Peyer's patch (tissue), 4 donors: ENCODE measurements around the gene MED13. TPM values are rescaled to one million over a fixed set of nuclear protein-coding genes. Genes with fewer than 3 reads are reported as not detected.

Experiments
- DNase-seq, 3 donors: peaks; one replicate each; pipeline ENCODE4 v3.0.0-alpha.2; 2017 to 2019
- H3K27ac ChIP-seq, 4 donors: fragments of 200-600 bp; sonication (generic); one replicate each; pipeline ENCODE4 v1.5.1; 2016 to 2019
- H3K27me3 ChIP-seq, 2 donors: fragments of 200-600 bp; sonication (generic); one replicate each; pipeline ENCODE4 v1.5.1; 2019
- H3K36me3 ChIP-seq, 3 donors: fragments of 200-600 bp; sonication (generic); one replicate each; pipeline ENCODE4 v1.5.1; 2016 to 2019
- H3K4me1 ChIP-seq, 4 donors: fragments of 200-600 bp; sonication (generic); one replicate each; pipeline ENCODE4 v1.5.1; 2016 to 2019
- H3K4me3 ChIP-seq, 4 donors: fragments of 200-600 bp; sonication (generic); 1 replicate in 3 of 4; 2 replicates in 1 of 4; pipeline ENCODE4 v1.5.1; 2016 to 2019; ENCODE audit warnings: mild to moderate bottlenecking in 1 of 4
- H3K9me3 ChIP-seq, 4 donors: fragments of 200-600 bp; sonication (generic); one replicate each; pipeline ENCODE4 v1.5.1; 2016 to 2019; ENCODE audit warnings: mild to moderate bottlenecking in 1 of 4
- POLR2A ChIP-seq, 2 donors: fragments of 450-650 bp; IDR thresholded peaks; one replicate each; pipeline ENCODE4 v1.5.1; 2017; ENCODE audit warnings: antibody characterized with exemption in 2 of 2, mild to moderate bottlenecking in 2 of 2, moderate library complexity in 2 of 2
- total RNA-seq, 4 donors: library from RNA; depleted of rRNA; stranded (reverse); fragments of >200 nt; gene quantifications; one replicate each; pipeline ENCODE4 v1.1.0, GENCODE V29; 2016
- TF ChIP-seq, protein P1 (sequence below), 6 experiments: fragments of 450-650 bp in 4 of 6; fragments of 200-600 bp in 2 of 6; sonication (generic) in 1 of 6; IDR thresholded peaks; one replicate each; pipeline ENCODE4 v1.5.1; 2017 to 2019; ENCODE audit warnings: antibody characterized with exemption in 6 of 6, mild to moderate bottlenecking in 3 of 6, moderate library complexity in 1 of 6

Gene MED13
- total RNA-seq, 4 donors from 2014 or later: 84.4 to 452 (median 131) TPM

DNA sequence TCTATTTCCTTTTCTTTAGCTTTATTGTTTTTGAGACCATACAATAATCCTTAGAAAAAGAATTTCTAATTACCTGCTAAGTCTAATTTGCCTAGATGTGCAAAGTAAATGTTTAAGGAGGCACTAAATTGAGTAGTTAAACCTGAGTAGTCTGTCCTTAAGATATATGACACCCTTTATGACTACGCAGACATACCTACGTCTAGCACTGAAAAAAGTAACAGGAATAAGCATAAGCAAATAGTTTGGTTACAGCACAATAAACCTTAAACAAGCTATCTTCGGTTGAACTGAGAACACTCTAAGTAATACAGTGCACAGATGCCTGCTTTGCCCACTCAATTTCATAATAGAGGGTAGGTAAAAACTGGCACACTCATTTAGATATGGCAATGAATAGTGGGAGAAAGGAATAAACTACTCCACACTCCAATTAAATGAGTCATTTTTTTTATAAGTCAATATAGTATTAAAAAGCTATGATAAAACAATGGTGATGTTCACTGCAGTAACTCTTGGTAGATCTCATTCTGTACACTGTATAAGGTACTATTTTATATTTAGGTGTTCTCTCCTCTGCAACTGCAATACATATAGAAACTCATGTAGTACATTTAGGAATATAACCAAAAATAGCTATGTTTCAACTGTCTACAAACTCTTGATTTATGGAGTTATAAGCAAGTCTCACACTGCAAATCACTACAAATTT is 117.6 kb downstream of the MED13 start:
- no peaks in the 10 kb centered on the region for H3K9me3 ChIP-seq
- TF ChIP-seq, protein P1, sequence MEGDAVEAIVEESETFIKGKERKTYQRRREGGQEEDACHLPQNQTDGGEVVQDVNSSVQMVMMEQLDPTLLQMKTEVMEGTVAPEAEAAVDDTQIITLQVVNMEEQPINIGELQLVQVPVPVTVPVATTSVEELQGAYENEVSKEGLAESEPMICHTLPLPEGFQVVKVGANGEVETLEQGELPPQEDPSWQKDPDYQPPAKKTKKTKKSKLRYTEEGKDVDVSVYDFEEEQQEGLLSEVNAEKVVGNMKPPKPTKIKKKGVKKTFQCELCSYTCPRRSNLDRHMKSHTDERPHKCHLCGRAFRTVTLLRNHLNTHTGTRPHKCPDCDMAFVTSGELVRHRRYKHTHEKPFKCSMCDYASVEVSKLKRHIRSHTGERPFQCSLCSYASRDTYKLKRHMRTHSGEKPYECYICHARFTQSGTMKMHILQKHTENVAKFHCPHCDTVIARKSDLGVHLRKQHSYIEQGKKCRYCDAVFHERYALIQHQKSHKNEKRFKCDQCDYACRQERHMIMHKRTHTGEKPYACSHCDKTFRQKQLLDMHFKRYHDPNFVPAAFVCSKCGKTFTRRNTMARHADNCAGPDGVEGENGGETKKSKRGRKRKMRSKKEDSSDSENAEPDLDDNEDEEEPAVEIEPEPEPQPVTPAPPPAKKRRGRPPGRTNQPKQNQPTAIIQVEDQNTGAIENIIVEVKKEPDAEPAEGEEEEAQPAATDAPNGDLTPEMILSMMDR (IDR thresholded peaks at IDR 0.05): no peak
- TF ChIP-seq POLR2A (IDR thresholded peaks at IDR 0.05): no peak
- H3K4me3 ChIP-seq: no peak overlapping the region
- H3K27me3 ChIP-seq: no peaks in the 10 kb centered on the region
- DNase-seq: no peak
- H3K27ac ChIP-seq: no peak overlapping the region
- no peaks in the 10 kb centered on the region for H3K4me1 ChIP-seq
- peaks cover 0 to 87% (median 0%) of the 10 kb centered on the region in 3 donors for H3K36me3 ChIP-seq

DNA sequence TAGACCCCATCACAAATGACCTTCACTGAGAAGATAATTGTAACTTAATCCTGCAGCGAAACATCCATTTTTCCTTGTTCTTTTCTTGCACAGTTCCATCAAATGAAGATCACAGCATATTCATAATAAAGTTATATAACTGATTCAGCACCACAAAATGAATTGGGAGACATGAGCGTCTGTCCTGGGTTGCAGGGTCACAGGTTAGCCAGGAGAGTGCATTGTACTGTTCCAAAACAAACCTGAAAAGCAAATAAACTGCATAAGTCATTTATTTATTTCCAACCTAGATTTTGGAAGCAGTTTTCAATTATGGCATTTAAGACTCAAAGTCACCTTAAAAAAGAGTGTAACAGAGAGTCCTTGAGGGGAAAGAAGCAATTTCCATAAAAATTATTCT is 118.7 kb downstream of the MED13 start:
- DNase-seq: no peak
- H3K9me3 ChIP-seq: no peaks in the 10 kb centered on the region

DNA sequence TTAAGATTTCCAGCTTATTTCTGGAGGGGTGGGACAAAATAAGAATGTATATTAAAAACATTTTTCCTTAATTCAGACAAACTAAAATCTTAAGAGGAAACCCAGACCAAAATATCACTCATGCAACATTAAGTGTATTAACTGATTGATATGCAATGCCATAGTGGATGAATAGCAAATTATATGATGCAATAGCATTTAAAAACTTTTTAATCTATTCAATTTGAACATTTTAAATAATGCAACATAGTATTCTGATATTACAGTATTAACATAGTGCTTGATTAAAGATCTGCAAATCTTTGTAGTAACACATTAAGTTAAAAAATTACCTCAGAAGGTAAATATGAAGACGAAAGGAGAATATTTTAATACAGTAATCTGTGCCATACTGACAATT is 122.0 kb downstream of the MED13 start:
- no peaks in the 10 kb centered on the region for H3K9me3 ChIP-seq
- H3K4me3 ChIP-seq: no peak overlapping the region
- no peak for DNase-seq
- no peaks in the 10 kb centered on the region for H3K27me3 ChIP-seq
- H3K27ac ChIP-seq: no peak overlapping the region
- no peak for TF ChIP-seq POLR2A (IDR thresholded peaks at IDR 0.05)
- TF ChIP-seq, protein P1 (IDR thresholded peaks at IDR 0.05): no peak
- H3K36me3 ChIP-seq: peaks cover 0 to 54% (median 0%) of the 10 kb centered on the region in 3 donors
- no peaks in the 10 kb centered on the region for H3K4me1 ChIP-seq

More for the DNA sequence above, 118.7 kb downstream of the MED13 start:
- Histone ChIP-seq H3K27ac (no peak overlapping the region), H3K36me3 (peaks cover 0 to 79% (median 0%) of the 10 kb centered on the region in 3 donors), H3K27me3 (no peaks in the 10 kb centered on the region), H3K4me1 (no peaks in the 10 kb centered on the region), H3K4me3 (no peak overlapping the region)
- TF ChIP-seq POLR2A (IDR thresholded peaks at IDR 0.05): no peak
- TF ChIP-seq, protein P1 (IDR thresholded peaks at IDR 0.05): no peak

DNA sequence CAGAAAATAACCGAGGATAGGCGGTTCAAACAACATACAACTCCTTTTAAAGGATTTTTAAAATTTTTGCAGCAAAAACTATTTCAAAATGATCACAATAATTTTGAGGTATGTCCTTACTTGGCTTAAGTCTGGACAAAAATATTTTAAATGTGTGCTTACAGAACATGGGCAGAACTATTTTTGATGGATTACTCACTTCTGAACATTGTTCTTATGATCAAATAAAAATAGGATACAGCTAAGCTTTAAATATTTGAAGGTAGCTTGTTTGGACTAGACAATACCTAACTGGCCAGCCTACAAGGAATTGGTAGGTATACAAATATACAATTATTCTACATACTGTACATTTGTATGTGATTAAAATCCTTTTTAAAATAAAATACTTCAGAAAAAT is 123.0 kb downstream of the MED13 start:
- no peak for DNase-seq
- H3K27ac ChIP-seq: no peak overlapping the region
- no peaks in the 10 kb centered on the region for H3K27me3 ChIP-seq
- no peak overlapping the region for H3K4me3 ChIP-seq
- no peak for TF ChIP-seq POLR2A (IDR thresholded peaks at IDR 0.05)
- TF ChIP-seq, protein P1 (IDR thresholded peaks at IDR 0.05): no peak
- no peaks in the 10 kb centered on the region for H3K9me3 ChIP-seq
- peaks cover 0 to 44% (median 0%) of the 10 kb centered on the region in 3 donors for H3K36me3 ChIP-seq
- H3K4me1 ChIP-seq: no peaks in the 10 kb centered on the region

DNA sequence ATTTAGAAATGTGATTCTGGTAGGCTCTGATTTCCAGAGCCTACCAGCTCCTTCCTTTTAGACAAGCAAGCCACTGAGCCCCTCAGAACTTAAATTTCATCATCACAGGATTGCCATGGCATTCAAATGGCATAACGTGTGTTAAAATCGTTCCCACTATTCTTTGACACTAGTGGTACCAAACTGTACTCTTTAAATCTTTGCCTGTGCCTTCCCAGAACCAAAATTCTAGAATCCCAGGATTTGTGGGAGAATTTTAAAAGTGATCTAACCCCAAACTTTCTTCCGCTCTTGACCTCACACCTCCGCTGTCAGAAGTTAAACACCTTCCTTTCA is 137.0 kb downstream of the MED13 start:
- Histone ChIP-seq H3K4me3 (peak overlapping the region; percentile 59 to 85 (median 69)), H3K27ac (peak overlapping the region; percentile 77 to 90 (median 86)), H3K36me3 (peaks cover 0 to 16% (median 0%) of the 10 kb centered on the region in 3 donors), H3K27me3 (no peaks in the 10 kb centered on the region), H3K9me3 (no peaks in the 10 kb centered on the region), H3K4me1 (peaks cover 0 to 11% (median 6%) of the 10 kb centered on the region in 4 donors)
- TF ChIP-seq, protein P1 (IDR thresholded peaks at IDR 0.05): peak in 1 of 6 experiments; percentile 5
- no peak for TF ChIP-seq POLR2A (IDR thresholded peaks at IDR 0.05)
- no peak for DNase-seq
